ENCODE measurements around the gene CDKL5.

Gene CDKL5

GRCh38 chrX:18682979-18683387 lies 257.6 kb downstream of the CDKL5 start:
- peaks cover 4% of the 10 kb centered on the region for H3K36me3 Mint-ChIP-seq (ENCODE audit: low read depth)
- no peak overlapping the region for H3K27ac Mint-ChIP-seq
- peaks cover 3% of the 10 kb centered on the region for H3K27me3 Mint-ChIP-seq (ENCODE audit: low read depth, poor library complexity)
- no peak overlapping the region for H3K4me3 Mint-ChIP-seq
- no peaks in the 10 kb centered on the region for H3K4me1 Mint-ChIP-seq
- peaks cover 68% of the 10 kb centered on the region for H3K9me3 Mint-ChIP-seq
- no peak for TF ChIP-seq CTCF (IDR thresholded peaks at IDR 0.05)
- no peak for DNase-seq

DNA sequence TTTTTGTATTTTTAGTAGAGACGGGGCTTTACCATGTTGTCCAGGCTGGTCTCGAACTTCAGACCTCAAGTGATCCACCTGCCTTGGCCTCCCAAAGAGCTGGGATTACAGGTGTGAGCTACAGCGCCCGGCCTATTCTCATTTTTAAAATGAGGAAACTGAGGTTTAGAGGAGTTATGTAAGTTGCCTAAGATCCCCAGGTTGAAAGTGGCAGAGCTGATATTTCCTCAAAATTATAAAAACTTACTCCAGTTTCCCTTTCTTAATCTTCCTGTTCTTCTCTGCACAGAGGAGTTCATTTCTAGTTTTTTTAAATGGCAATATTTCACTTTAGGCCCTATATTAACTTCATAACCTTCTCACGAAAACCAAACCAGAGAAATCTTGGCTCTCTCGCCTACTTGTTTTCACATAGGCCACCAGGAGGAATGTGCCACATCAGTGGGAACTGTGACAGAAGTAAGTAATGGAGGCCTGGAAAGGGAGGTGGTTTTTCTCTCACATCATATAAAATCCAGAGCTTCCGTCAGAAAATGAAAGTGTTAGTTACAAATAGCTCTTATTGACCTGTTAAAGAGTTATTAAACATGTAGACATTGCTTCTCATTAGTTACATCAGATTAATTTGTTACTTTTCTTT lies 262.6 kb downstream of the CDKL5 start:
- peaks cover 66% of the 10 kb centered on the region for H3K9me3 Mint-ChIP-seq
- no peak for DNase-seq
- no peak for TF ChIP-seq CTCF (IDR thresholded peaks at IDR 0.05)
- no peak overlapping the region for H3K27ac Mint-ChIP-seq
- H3K27me3 Mint-ChIP-seq (ENCODE audit: low read depth, poor library complexity) = no peaks in the 10 kb centered on the region
- no peaks in the 10 kb centered on the region for H3K4me1 Mint-ChIP-seq
- no peaks in the 10 kb centered on the region for H3K36me3 Mint-ChIP-seq (ENCODE audit: low read depth)
- no peak overlapping the region for H3K4me3 Mint-ChIP-seq

GRCh38 chrX:18691431-18691830 lies 266.0 kb downstream of the CDKL5 start:
- Mint-ChIP-seq H3K27me3 (ENCODE audit: low read depth, poor library complexity) (peaks cover 3% of the 10 kb centered on the region), H3K9me3 (peaks cover 74% of the 10 kb centered on the region), H3K4me1 (no peaks in the 10 kb centered on the region), H3K4me3 (no peak overlapping the region), H3K36me3 (ENCODE audit: low read depth) (no peaks in the 10 kb centered on the region), H3K27ac (no peak overlapping the region)
- TF ChIP-seq CTCF (IDR thresholded peaks at IDR 0.05) = no peak
- no peak for DNase-seq

- Mint-ChIP-seq H3K9me3 (peaks cover 77% of the 10 kb centered on the region), H3K36me3 (ENCODE audit: low read depth) (no peaks in the 10 kb centered on the region), H3K4me1 (no peaks in the 10 kb centered on the region), H3K27me3 (ENCODE audit: low read depth, poor library complexity) (peaks cover 3% of the 10 kb centered on the region), H3K4me3 (no peak overlapping the region), H3K27ac (no peak overlapping the region)
- no peak for DNase-seq
- no peak for TF ChIP-seq CTCF (IDR thresholded peaks at IDR 0.05)
These were observed 267.1 kb downstream of the CDKL5 start for GRCh38 chrX:18692541-18692940.

DNA sequence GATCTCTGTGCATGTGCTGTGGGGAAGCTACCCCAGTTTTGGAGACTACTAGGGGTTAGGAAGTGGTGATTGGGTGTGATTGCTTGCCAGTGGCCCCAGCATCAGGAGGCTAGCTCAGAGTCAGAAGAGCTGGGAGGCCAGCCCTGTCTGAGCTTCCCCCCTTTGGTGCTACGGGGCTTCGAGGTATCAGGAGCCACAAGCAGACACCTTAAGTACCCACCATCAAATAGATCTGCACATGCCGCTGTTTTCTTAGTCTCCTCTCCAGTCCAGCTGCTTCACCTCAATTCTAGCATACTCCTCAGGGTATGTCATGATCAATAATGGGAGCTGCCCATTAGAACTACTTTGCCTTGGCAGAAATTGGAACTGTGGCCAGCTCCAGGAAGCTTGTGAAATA lies 271.2 kb downstream of the CDKL5 start:
- Mint-ChIP-seq H3K27ac (no peak overlapping the region), H3K36me3 (ENCODE audit: low read depth) (no peaks in the 10 kb centered on the region), H3K27me3 (ENCODE audit: low read depth, poor library complexity) (peaks cover 6% of the 10 kb centered on the region), H3K4me3 (no peak overlapping the region), H3K4me1 (peaks cover 10% of the 10 kb centered on the region), H3K9me3 (peaks cover 72% of the 10 kb centered on the region)
- TF ChIP-seq CTCF (IDR thresholded peaks at IDR 0.05) = no peak
- no peak for DNase-seq

All from nephron progenitor cell (in vitro differentiated cells).